GM23248 (cell line): ENCODE measurements around the gene OR13J1. TPM values are rescaled to one million over a fixed set of nuclear protein-coding genes. Genes with fewer than 3 reads are reported as not detected.
A peak's percentile ranks its signal among the peaks of the same experiment; 100 is the strongest.

ENCODE experiments used
- DNase-seq: peaks from one replicate; pipeline ENCODE4 v3.0.0-alpha.2; 2015
- H2AFZ ChIP-seq: fragments of 200-600 bp; sonication (generic); 2 replicates; pipeline ENCODE4 v1.6.1; 2016; ENCODE audit warnings: antibody characterized with exemption
- H3F3A ChIP-seq: fragments of 200-600 bp; sonication (generic); 2 replicates; pipeline ENCODE4 v1.6.1; 2016; ENCODE audit warnings: mild to moderate bottlenecking, antibody characterized with exemption, mixed run types; ENCODE audit not compliant: insufficient read depth
- H3K27ac ChIP-seq: fragments of 200-600 bp; sonication (generic); 2 replicates; pipeline ENCODE4 v1.5.1; 2016; ENCODE audit warnings: mild to moderate bottlenecking
- H3K27me3 ChIP-seq: fragments of 200-600 bp; sonication (generic); replicated peaks from 2 replicates; pipeline ENCODE4 v1.6.1; 2016; ENCODE audit warnings: mild to moderate bottlenecking; ENCODE audit not compliant: insufficient read depth
- H3K36me3 ChIP-seq: fragments of 200-600 bp; sonication (generic); 2 replicates; pipeline ENCODE4 v1.6.1; 2016; ENCODE audit warnings: low read depth, mild to moderate bottlenecking
- H3K4me1 ChIP-seq: fragments of 200-600 bp; sonication (generic); 2 replicates; pipeline ENCODE4 v1.6.1; 2016; ENCODE audit warnings: mild to moderate bottlenecking; ENCODE audit not compliant: insufficient read depth
- H3K4me2 ChIP-seq: fragments of 200-600 bp; sonication (generic); one replicate; pipeline ENCODE4 v1.6.1; 2016; ENCODE audit warnings: mild to moderate bottlenecking; ENCODE audit not compliant: unreplicated experiment
- H3K4me3 ChIP-seq: fragments of 200-600 bp; sonication (generic); 2 replicates; pipeline ENCODE4 v1.5.1; 2016; ENCODE audit warnings: mild to moderate bottlenecking
- H3K79me2 ChIP-seq: fragments of 200-600 bp; sonication (generic); 2 replicates; pipeline ENCODE4 v1.6.1; 2016; ENCODE audit warnings: mild to moderate bottlenecking; ENCODE audit not compliant: insufficient read depth
- H3K9ac ChIP-seq: fragments of 200-600 bp; sonication (generic); 2 replicates; pipeline ENCODE4 v1.6.1; 2016; ENCODE audit warnings: mild to moderate bottlenecking
- H3K9me2 ChIP-seq: fragments of 200-600 bp; sonication (generic); 2 replicates; pipeline ENCODE4 v1.6.1; 2016; ENCODE audit warnings: mixed run types, mild to moderate bottlenecking, moderate library complexity; ENCODE audit not compliant: insufficient read depth
- H3K9me3 ChIP-seq: fragments of 200-600 bp; sonication (generic); one replicate; pipeline ENCODE4 v1.6.1; 2017; ENCODE audit warnings: low read depth
- H4K20me1 ChIP-seq: fragments of 200-600 bp; sonication (generic); 2 replicates; pipeline ENCODE4 v1.6.0; 2016; ENCODE audit not compliant: insufficient read depth
- EZH2 ChIP-seq: fragments of 200-600 bp; sonication (generic); IDR thresholded peaks from 2 replicates; pipeline ENCODE4 v1.6.1; 2018; ENCODE audit warnings: antibody characterized with exemption, mild to moderate bottlenecking; ENCODE audit not compliant: insufficient read depth, poor library complexity, severe bottlenecking
- EZH2phosphoT487 ChIP-seq: fragments of 200-600 bp; sonication (generic); IDR thresholded peaks from 2 replicates; pipeline ENCODE4 v1.6.1; 2018; ENCODE audit warnings: antibody characterized with exemption, moderate library complexity, mild to moderate bottlenecking, low read depth; ENCODE audit not compliant: insufficient read depth
- WGBS, 2 experiments: methylation state at CpG; one replicate each; pipeline ENCODE4 v1.1.6; 2015 to 2017; ENCODE audit warnings: low lambda C conversion rate in 2 of 2, low coverage in 1 of 2; ENCODE audit errors: missing lambda C conversion rate in 2 of 2; 5-methylcytosine and 5-hydroxymethylcytosine counted together
- in situ Hi-C: fragments of 300-500 bp; cut with MboI; formaldehyde crosslinking; loops from 2 replicates; pipeline ENCODE4 v1.15.0; 2020
- polyA plus RNA-seq: library from polyadenylated mRNA; unstranded; fragments of >200 nt; fragmentation: Nextera tagmentation; extraction: Ambion mirVana; gene quantifications from 2 replicates; pipeline ENCODE4 v1.2.1, GENCODE V29; 2016
- total RNA-seq: library from RNA; depleted of rRNA; stranded (reverse); fragments of >200 nt; shearing (Covaris generic); gene quantifications from 2 replicates; pipeline ENCODE4 v1.2.3, GENCODE V29; 2014

The OR13J1 gene
- total and polyA plus RNA-seq, 2 experiments from 2014 or later, result not detected

DNA sequence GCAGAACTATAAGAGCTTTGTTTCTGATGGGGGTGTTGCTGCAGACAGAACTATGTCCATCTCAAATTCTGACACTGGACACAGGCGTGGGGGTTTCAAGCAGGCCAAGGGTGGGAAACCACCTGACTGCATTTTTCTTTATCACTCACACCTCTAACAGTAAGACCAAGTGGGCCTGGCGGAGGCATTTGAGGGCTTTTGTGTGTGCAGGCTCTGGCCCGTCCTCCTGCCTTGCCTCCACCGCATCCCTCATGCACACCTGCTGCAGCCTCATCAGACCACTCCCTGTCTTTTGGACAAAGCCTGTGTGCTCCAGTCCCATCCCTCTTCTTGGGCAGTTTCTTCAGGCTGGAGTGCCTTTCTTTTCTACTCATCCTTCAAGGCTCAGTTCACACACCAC is 7.9 kb downstream of the OR13J1 start:
- Histone ChIP-seq H3K27ac (no peak overlapping the region), H3K9me2 (no peaks in the 10 kb centered on the region), H3K4me1 (no peaks in the 10 kb centered on the region), H2AFZ (no peak overlapping the region), H3F3A (no peaks in the 10 kb centered on the region), H3K79me2 (no peaks in the 10 kb centered on the region), H3K27me3 (peaks cover 15% of the 10 kb centered on the region), H3K9ac (no peak overlapping the region), H3K4me2 (no peak overlapping the region), H3K36me3 (no peaks in the 10 kb centered on the region), H3K9me3 (no peaks in the 10 kb centered on the region), H3K4me3 (no peak overlapping the region), H4K20me1 (no peaks in the 10 kb centered on the region)
- 77 to 80% methylated on average over 4 of the region's 4 CpGs for WGBS, 2 experiments
- TF ChIP-seq EZH2, result no peak
- no peak for TF ChIP-seq EZH2phosphoT487
- no peak for DNase-seq
- in situ Hi-C loops, result no loop called here

DNA sequence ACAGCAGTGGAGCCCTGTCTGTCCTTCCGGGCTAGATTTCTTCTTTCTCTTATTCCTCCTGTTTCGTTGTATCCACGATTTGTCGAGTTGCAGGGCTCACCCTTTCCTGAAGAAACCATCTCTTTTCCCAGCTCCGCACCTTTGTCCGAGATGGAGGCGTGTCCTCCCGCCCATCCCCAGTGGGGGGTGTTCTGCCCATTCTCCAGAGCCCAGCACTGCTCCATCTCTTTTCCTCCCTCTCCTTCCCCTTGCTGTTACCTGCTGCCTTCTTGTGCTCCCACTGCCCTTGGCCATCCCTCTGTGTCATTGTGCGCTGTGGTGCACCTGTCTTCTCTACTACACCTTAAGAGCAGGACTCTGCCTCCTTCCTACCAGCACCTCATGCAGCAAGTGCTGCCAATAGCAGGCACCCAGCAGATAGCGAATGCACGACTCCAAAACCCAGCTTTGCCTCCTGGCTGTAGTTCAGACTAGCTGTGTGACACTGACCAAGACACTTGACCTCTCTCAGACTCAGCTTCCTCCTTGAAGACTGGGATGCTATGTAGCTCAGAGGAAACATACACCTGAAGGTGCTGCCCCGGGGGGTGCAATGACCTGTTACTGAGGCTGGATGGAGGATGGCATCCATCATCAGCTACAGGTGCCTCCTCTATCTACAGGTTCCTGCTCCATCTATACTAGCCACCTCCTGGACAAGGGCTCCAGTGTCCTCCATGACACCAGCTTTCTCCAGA is 8.9 kb downstream of the OR13J1 start:
- Histone ChIP-seq H3K9me3 (no peaks in the 10 kb centered on the region), H3K9me2 (no peaks in the 10 kb centered on the region), H3K4me3 (no peak overlapping the region), H3K4me2 (no peak overlapping the region), H3K27ac (no peak overlapping the region), H3K27me3 (peaks cover 15% of the 10 kb centered on the region), H3K9ac (no peak overlapping the region), H2AFZ (no peak overlapping the region), H4K20me1 (no peaks in the 10 kb centered on the region), H3K36me3 (no peaks in the 10 kb centered on the region), H3F3A (no peaks in the 10 kb centered on the region), H3K4me1 (no peaks in the 10 kb centered on the region), H3K79me2 (no peaks in the 10 kb centered on the region)
- no peak for DNase-seq
- TF ChIP-seq EZH2phosphoT487, result no peak
- 49 to 51% methylated on average over 12 of the region's 12 CpGs for WGBS, 2 experiments
- in situ Hi-C loops, result no loop called here

DNA sequence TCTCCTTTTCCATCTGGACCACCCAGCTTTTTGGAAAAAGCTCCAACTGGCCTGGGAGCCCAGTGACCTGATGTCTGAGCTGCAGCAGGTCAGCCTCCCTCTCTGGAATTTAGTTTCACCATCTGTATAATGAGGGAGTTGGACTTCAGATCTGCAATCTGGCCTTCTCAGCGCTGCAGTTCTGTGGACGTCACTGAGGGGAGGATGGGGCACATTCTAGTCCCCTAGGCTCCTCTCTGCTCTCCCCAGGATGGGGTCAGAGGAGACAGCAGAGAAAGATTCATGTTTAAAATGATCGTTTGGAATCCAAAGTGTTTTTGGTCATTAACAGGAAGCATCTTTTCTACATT is 10.2 kb downstream of the OR13J1 start:
- Histone ChIP-seq H2AFZ (no peak overlapping the region), H3K9me3 (no peaks in the 10 kb centered on the region), H3K79me2 (no peaks in the 10 kb centered on the region), H3K27ac (no peak overlapping the region), H3K9me2 (no peaks in the 10 kb centered on the region), H3K36me3 (no peaks in the 10 kb centered on the region), H4K20me1 (no peaks in the 10 kb centered on the region), H3K4me1 (no peaks in the 10 kb centered on the region), H3K9ac (no peak overlapping the region), H3K4me2 (no peak overlapping the region), H3K4me3 (no peak overlapping the region), H3F3A (no peaks in the 10 kb centered on the region), H3K27me3 (peaks cover 15% of the 10 kb centered on the region)
- 3 to 4% methylated on average over 3 of the region's 3 CpGs for WGBS, 2 experiments
- DNase-seq, result no peak
- TF ChIP-seq EZH2 (no peak), EZH2phosphoT487 (no peak)
- in situ Hi-C loops, result no loop called here

DNA sequence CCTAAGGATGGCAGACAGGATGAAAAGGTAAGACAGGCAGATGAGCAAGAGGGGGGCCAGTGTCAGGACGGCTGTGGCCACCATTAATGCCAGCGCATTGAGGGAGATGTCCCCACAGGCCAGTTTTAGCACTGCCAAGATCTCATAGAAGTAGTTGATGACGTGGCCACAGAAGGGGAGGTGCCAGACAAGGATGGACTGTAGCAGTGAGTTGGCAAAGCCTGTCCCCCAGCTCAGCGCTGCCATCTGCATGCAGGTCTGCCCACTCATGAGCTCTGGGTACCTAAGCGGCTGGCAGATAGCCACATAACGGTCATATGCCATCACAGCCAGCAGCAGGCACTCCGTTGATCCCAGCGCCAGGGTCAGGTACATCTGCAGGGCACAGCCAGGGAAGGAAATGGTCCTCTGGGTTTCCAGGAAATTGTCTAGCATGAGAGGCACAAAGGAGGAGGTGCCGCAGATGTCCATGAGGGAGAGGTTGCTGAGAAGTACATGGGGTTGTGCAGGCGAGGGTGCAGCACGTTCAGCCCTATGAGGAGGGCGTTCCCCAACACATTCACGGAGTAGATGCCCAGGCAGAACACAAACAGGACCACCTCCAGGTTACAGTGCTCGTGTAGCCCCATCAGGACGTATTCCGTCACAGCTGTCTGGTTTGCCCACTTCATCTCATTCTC is 10.8 kb downstream of the OR13J1 start:
- Histone ChIP-seq H3K79me2 (no peaks in the 10 kb centered on the region), H2AFZ (no peak overlapping the region), H4K20me1 (no peaks in the 10 kb centered on the region), H3K9ac (no peak overlapping the region), H3K9me3 (no peaks in the 10 kb centered on the region), H3K36me3 (no peaks in the 10 kb centered on the region), H3K4me1 (no peaks in the 10 kb centered on the region), H3K27ac (no peak overlapping the region), H3F3A (no peaks in the 10 kb centered on the region), H3K4me3 (no peak overlapping the region), H3K27me3 (peaks cover 15% of the 10 kb centered on the region), H3K9me2 (no peaks in the 10 kb centered on the region), H3K4me2 (no peak overlapping the region)
- DNase-seq, result peak; percentile 67
- WGBS, 2 experiments, result 31 to 36% methylated on average over 16 of the region's 16 CpGs
- in situ Hi-C loops, result no loop called here
- TF ChIP-seq EZH2phosphoT487 (no peak), EZH2 (no peak)
